Suprapubic skin (tissue), 4 donors: Measurements from ENCODE around the gene DNAH3. TPM values are rescaled to one million over a fixed set of nuclear protein-coding genes. Genes with fewer than 3 reads are reported as not detected.

Experiments
- DNase-seq, 2 donors: peaks; one replicate each; pipeline ENCODE4 v3.0.0-alpha.2; 2019; ENCODE audit warnings: low spot score in 2 of 2
- H3K27ac ChIP-seq: fragments of 200-600 bp; sonication (generic); one replicate; pipeline ENCODE4 v1.5.1; 2019
- H3K27me3 ChIP-seq: fragments of 200-600 bp; sonication (generic); one replicate; pipeline ENCODE4 v1.5.1; 2019
- H3K36me3 ChIP-seq: fragments of 200-600 bp; sonication (generic); one replicate; pipeline ENCODE4 v1.5.1; 2019
- H3K4me1 ChIP-seq: fragments of 200-600 bp; sonication (generic); one replicate; pipeline ENCODE4 v1.5.1; 2019
- H3K4me3 ChIP-seq: fragments of 200-600 bp; sonication (generic); one replicate; pipeline ENCODE4 v1.5.1; 2019; ENCODE audit warnings: mild to moderate bottlenecking
- H3K9me3 ChIP-seq: fragments of 200-600 bp; sonication (generic); one replicate; pipeline ENCODE4 v1.5.1; 2019
- CTCF ChIP-seq, 2 donors: fragments of 200-600 bp in 1 of 2; fragments of 450-650 bp in 1 of 2; sonication (generic) in 1 of 2; IDR thresholded peaks; one replicate each; pipeline ENCODE4 v1.5.1; 2016 to 2019; ENCODE audit warnings: antibody characterized with exemption in 2 of 2, mild to moderate bottlenecking in 1 of 2, moderate library complexity in 1 of 2
- EP300 ChIP-seq: sonication (generic); formaldehyde crosslinking; IDR thresholded peaks from one replicate; pipeline ENCODE4 v1.6.1; 2017; ENCODE audit warnings: antibody characterized with exemption
- POLR2A ChIP-seq, 2 donors: fragments of 450-650 bp; IDR thresholded peaks; one replicate each; pipeline ENCODE4 v1.6.1; 2017; ENCODE audit warnings: antibody characterized with exemption in 2 of 2, mild to moderate bottlenecking in 2 of 2, moderate library complexity in 2 of 2
- POLR2AphosphoS5 ChIP-seq, 3 donors: sonication (generic); formaldehyde crosslinking; IDR thresholded peaks; one replicate each; pipeline ENCODE4 v1.6.1; 2017; ENCODE audit warnings: antibody characterized with exemption in 3 of 3
- WGBS: methylation state at CpG from one replicate; pipeline ENCODE4 v1.1.5; 2018; 5-methylcytosine and 5-hydroxymethylcytosine counted together
- total RNA-seq, 4 donors: library from RNA; depleted of rRNA; stranded (reverse); fragments of >200 nt; gene quantifications; one replicate each; pipeline ENCODE4 v1.1.0, GENCODE V29; 2016

DNAH3 gene
- total RNA-seq, 4 donors from 2014 or later = 1.0 to 4.0 (median 1.6) TPM

GRCh38 chr16:21186326-21186691, 35.7 kb upstream of the DNAH3 start:
- 74% methylated on average over 4 of the region's 4 CpGs for WGBS
- TF ChIP-seq POLR2AphosphoS5 (IDR thresholded peaks at IDR 0.05) (no peak), CTCF (IDR thresholded peaks at IDR 0.05) (no peak), EP300 (no peak), POLR2A (IDR thresholded peaks at IDR 0.05) (no peak)
- H3K27ac ChIP-seq = no peak overlapping the region

GRCh38 chr16:21185659-21186325, 35.1 kb upstream of the DNAH3 start:
- 66% methylated on average over 12 of the region's 12 CpGs for WGBS
- H3K27ac ChIP-seq = no peak overlapping the region
- no peak for TF ChIP-seq POLR2A (IDR thresholded peaks at IDR 0.05)
- TF ChIP-seq EP300 = no peak
- no peak for TF ChIP-seq POLR2AphosphoS5 (IDR thresholded peaks at IDR 0.05)
- H3K9me3 ChIP-seq = no peaks in the 10 kb centered on the region
- no peak overlapping the region for H3K4me3 ChIP-seq
- DNase-seq = no peak
- peaks cover 7% of the 10 kb centered on the region for H3K4me1 ChIP-seq
- H3K36me3 ChIP-seq = peaks cover 19% of the 10 kb centered on the region
- no peaks in the 10 kb centered on the region for H3K27me3 ChIP-seq

More at GRCh38 chr16:21186326-21186691, 35.7 kb upstream of the DNAH3 start:
- no peak for DNase-seq
- no peak overlapping the region for H3K4me3 ChIP-seq
- H3K36me3 ChIP-seq = peaks cover 14% of the 10 kb centered on the region
- no peaks in the 10 kb centered on the region for H3K9me3 ChIP-seq
- H3K27me3 ChIP-seq = no peaks in the 10 kb centered on the region
- H3K4me1 ChIP-seq = peaks cover 7% of the 10 kb centered on the region

DNA sequence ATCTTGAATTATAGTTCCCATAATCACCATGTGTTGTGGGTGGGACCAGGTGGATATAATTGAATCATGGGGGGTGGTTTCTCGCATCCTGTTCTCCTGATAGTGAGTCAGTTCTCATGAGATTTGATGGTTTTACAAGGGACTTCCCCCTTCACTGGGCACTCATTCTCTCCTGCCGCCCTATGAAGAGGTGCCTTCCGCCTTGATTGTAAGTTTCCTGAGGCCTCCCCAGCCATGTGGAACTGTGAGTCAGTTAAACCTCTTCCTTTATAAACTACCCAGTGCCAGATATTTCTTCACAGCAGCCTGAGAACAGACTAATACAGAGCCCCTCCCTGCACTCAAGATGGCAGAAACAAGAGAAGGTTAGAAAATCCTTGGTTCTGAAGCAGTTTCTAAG, 34.2 kb upstream of the DNAH3 start:
- Histone ChIP-seq H3K27me3 (no peaks in the 10 kb centered on the region), H3K9me3 (no peaks in the 10 kb centered on the region), H3K36me3 (peaks cover 26% of the 10 kb centered on the region), H3K4me3 (no peak overlapping the region), H3K4me1 (peaks cover 7% of the 10 kb centered on the region), H3K27ac (no peak overlapping the region)
- TF ChIP-seq EP300 (no peak), POLR2AphosphoS5 (IDR thresholded peaks at IDR 0.05) (no peak), POLR2A (IDR thresholded peaks at IDR 0.05) (no peak), CTCF (IDR thresholded peaks at IDR 0.05) (no peak)
- 71% methylated on average over 3 of the region's 3 CpGs for WGBS
- DNase-seq = no peak

DNA sequence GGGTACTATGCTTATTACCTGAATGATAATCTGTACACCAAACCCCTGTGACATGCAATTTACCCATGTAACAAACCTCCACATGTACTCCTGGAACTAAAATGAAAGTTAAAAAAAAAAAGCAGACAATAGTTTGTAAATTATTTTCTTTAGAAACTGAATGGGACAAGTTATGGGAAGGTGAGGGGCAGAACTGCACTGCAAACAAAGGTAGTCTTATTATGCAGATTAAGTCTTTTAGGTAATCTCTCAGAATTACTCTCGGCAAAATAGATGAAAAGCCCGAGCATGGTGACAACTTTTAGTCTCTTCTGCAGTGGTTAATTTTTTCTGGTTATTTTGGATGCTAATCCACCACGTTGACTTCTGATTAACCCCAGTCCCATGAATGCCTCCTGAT, 33.3 kb upstream of the DNAH3 start:
- 90% methylated on average over 3 of the region's 3 CpGs for WGBS
- peaks cover 34% of the 10 kb centered on the region for H3K36me3 ChIP-seq
- no peaks in the 10 kb centered on the region for H3K27me3 ChIP-seq
- no peak overlapping the region for H3K27ac ChIP-seq
- TF ChIP-seq POLR2AphosphoS5 (IDR thresholded peaks at IDR 0.05) (no peak), CTCF (IDR thresholded peaks at IDR 0.05) (no peak), POLR2A (IDR thresholded peaks at IDR 0.05) (no peak), EP300 (no peak)
- H3K4me3 ChIP-seq = no peak overlapping the region
- H3K9me3 ChIP-seq = no peaks in the 10 kb centered on the region
- DNase-seq = no peak
- peaks cover 7% of the 10 kb centered on the region for H3K4me1 ChIP-seq

GRCh38 chr16:21179983-21180365, 29.3 kb upstream of the DNAH3 start:
- peaks cover 66% of the 10 kb centered on the region for H3K36me3 ChIP-seq
- DNase-seq = no peak
- H3K9me3 ChIP-seq = no peaks in the 10 kb centered on the region
- no peak for TF ChIP-seq POLR2A (IDR thresholded peaks at IDR 0.05)
- TF ChIP-seq POLR2AphosphoS5 (IDR thresholded peaks at IDR 0.05) = no peak
- no peak for TF ChIP-seq CTCF (IDR thresholded peaks at IDR 0.05)
- TF ChIP-seq EP300 = no peak
- no peaks in the 10 kb centered on the region for H3K4me1 ChIP-seq
- 85% methylated on average over 3 of the region's 3 CpGs for WGBS
- no peaks in the 10 kb centered on the region for H3K27me3 ChIP-seq
- H3K4me3 ChIP-seq = no peak overlapping the region
- H3K27ac ChIP-seq = no peak overlapping the region
